Measurements from ENCODE around the gene CNNM4.

The CNNM4 gene

GRCh38 chr2:96819876-96820511, 59.3 kb downstream of the CNNM4 start:
- ChIA-PET POLR2A (interaction anchor here (0.5 kb wide), 1 partner anchor 273 kb away, joined by 5 read pairs; no protein-coding TSS in a partner anchor), CTCF (interaction anchor here (1.1 to 2.6 kb wide), 6 partner anchors 12 to 59 kb away, joined by 3 to 14 read pairs (median 6); partner anchors contain the start of gene ANKRD39)
- DNase-seq (ENCODE audit: extremely low spot score), result no peak
- TF ChIP-seq, protein P1, sequence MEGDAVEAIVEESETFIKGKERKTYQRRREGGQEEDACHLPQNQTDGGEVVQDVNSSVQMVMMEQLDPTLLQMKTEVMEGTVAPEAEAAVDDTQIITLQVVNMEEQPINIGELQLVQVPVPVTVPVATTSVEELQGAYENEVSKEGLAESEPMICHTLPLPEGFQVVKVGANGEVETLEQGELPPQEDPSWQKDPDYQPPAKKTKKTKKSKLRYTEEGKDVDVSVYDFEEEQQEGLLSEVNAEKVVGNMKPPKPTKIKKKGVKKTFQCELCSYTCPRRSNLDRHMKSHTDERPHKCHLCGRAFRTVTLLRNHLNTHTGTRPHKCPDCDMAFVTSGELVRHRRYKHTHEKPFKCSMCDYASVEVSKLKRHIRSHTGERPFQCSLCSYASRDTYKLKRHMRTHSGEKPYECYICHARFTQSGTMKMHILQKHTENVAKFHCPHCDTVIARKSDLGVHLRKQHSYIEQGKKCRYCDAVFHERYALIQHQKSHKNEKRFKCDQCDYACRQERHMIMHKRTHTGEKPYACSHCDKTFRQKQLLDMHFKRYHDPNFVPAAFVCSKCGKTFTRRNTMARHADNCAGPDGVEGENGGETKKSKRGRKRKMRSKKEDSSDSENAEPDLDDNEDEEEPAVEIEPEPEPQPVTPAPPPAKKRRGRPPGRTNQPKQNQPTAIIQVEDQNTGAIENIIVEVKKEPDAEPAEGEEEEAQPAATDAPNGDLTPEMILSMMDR (IDR thresholded peaks at IDR 0.05; ENCODE audit: control extremely low read depth, extremely low read depth, low read depth, missing control alignments), result no peak

DNA sequence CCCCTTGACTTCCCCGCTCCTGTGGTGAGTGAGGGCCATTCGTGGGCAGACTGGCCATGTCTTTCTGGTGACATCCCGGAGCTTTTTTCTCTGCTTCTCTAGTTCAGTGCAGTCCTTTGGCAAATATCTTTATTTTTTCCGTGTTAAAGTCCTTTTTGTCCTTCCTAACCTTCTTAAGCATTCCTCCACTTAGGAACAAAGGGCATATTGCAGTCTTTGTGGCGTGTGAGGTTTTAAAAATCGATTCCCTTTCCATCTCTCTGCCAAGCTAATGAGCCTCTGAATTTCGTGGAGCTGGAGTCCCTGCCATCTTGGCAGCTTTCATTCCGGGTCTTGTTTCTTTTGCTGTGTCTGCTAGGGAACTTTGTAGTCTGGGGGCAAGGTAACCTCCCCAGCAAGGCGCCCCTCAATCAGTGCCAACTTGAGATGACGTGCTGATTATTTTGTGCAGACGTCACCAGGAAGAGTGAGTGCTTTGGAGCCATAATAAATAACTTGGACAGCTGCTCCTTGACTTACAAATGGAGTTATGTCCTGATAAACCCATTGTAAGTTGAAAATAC, 60.5 kb downstream of the CNNM4 start:
- TF ChIP-seq, protein P1 (IDR thresholded peaks at IDR 0.05; ENCODE audit: control extremely low read depth, extremely low read depth, low read depth, missing control alignments), result no peak
- ChIA-PET POLR2A (no interaction called here), CTCF (interaction anchor here (1.1 to 2.6 kb wide), 6 partner anchors 12 to 133 kb away, joined by 3 to 14 read pairs (median 4); partner anchors contain the start of gene ANKRD39)
- no peak for DNase-seq (ENCODE audit: extremely low spot score)

DNA sequence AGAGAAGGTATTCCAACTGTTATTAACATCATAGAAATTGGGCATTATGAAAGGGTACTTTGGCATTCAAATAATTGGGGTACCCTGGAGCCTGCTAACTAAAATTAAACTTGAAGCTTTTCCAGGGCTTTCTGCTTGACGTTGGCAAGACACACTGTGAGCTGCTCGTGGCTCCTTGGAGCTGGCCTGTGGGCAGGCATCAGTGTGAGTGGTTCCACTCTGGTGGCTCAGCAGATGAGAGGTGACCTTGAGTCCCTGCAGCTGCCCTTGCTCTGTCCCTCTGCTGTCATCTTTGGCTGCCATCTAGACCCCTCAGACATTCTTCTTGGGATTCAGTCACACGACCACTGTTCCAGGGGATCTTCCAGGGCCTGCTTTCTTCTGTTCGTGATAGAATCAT, 62.1 kb downstream of the CNNM4 start:
- no peak for DNase-seq (ENCODE audit: extremely low spot score)
- CTCF ChIA-PET, result interaction anchor here (0.9 to 1.8 kb wide), 4 partner anchors 35 to 128 kb away, joined by 3 to 4 read pairs (median 4); partner anchors contain the start of gene ANKRD39
- TF ChIP-seq, protein P1 (IDR thresholded peaks at IDR 0.05; ENCODE audit: control extremely low read depth, extremely low read depth, low read depth, missing control alignments), result no peak
- POLR2A ChIA-PET, result no interaction called here

- ChIA-PET CTCF (interaction anchor here (0.9 to 1.8 kb wide), 5 partner anchors 35 to 128 kb away, joined by 3 to 4 read pairs (median 3); partner anchors contain the start of gene ANKRD39), POLR2A (no interaction called here)
- no peak for DNase-seq (ENCODE audit: extremely low spot score)
- TF ChIP-seq, protein P1 (IDR thresholded peaks at IDR 0.05; ENCODE audit: control extremely low read depth, extremely low read depth, low read depth, missing control alignments), result no peak
Observed at GRCh38 chr2:96823198-96823597, 62.5 kb downstream of the CNNM4 start.

DNA sequence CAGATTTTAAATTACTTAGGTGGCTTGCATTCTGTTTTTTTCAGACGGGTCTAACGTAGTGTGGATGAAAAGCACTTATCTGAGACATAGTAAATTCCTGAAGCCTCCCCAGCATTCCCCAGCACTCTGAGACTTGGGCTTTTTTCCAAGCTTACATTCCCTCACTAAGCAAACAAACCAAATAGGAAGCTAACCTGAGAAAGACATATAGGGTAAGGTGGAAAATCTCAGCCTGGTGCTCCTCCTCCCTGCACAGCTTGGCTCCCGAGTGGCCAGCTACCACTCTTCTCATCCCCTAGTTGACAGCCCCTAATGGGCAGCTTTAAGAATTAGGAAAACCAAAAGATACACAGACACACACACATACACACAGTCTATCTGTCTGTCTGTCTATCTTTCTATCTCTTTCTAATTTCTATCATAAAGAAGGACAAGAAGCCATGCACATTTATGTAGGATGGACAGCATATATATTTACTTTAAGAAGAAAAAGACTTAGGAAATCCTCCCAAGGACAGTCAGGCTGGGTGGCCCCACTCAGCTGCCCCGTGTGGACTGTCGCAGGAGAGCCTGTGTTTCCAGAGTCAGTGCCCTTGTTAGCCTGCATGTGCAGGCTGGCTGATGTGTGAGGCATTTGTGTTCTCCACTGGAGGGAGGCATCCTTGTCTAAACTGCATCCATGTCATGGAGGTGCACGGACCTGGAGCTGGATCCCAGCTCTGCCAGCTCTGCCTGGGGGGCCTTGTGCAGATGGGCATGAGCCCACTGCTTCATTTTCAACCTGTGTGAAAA, 63.6 kb downstream of the CNNM4 start:
- POLR2A ChIA-PET, result no interaction called here
- DNase-seq (ENCODE audit: extremely low spot score), result no peak
- TF ChIP-seq, protein P1 (IDR thresholded peaks at IDR 0.05; ENCODE audit: control extremely low read depth, extremely low read depth, low read depth, missing control alignments), result no peak
- CTCF ChIA-PET, result interaction anchor here (0.8 to 1.2 kb wide), 2 partner anchors 18 to 44 kb away, joined by 3 read pairs; no protein-coding TSS in a partner anchor

GRCh38 chr2:96825057-96825456, 64.4 kb downstream of the CNNM4 start:
- no peak for DNase-seq (ENCODE audit: extremely low spot score)
- TF ChIP-seq, protein P1 (IDR thresholded peaks at IDR 0.05; ENCODE audit: control extremely low read depth, extremely low read depth, low read depth, missing control alignments), result no peak
- ChIA-PET CTCF (interaction anchor here (0.8 kb wide), 1 partner anchor 18 kb away, joined by 3 read pairs; no protein-coding TSS in a partner anchor), POLR2A (no interaction called here)

Measured in GM10248 (cell line).